ENCODE data around the gene GPBP1.
A peak's percentile ranks its signal among the peaks of the same experiment; 100 is the strongest.

Gene GPBP1

DNA sequence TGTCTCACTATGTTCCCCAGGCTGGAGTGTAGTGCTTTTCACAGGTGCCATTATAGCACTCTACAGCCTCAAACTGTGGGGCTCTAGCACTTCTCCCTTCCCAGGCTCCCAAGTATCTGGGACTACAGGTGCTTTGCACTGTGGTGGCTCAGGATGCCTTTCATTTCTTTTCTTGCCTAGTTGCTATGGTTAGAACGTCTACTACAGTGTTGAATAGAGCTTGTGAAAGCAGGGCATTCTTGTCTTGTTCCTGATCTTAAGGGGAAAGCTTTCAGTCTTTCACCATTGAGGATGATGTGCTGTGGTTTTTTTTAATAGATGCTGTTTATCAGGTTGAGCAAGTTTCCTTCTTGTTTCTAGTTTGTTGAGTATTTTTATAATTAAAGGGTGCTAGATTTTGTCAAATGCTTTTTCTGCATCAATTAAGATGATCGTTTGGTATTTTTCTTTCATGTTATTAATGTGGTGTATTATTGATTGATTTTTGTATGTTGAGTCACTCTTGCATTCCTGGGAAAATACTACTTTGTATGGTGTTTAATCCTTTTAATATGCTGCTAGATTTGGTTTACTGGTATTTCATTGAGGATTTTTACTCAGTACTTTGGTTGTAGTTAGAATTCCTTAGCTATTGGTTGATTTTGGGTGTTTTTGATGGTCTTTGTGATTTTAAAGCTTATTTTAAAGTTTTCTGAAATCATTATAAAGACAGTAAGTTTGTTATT is 35.6 kb downstream of the GPBP1 start:
- DNase-seq = no peak

DNA sequence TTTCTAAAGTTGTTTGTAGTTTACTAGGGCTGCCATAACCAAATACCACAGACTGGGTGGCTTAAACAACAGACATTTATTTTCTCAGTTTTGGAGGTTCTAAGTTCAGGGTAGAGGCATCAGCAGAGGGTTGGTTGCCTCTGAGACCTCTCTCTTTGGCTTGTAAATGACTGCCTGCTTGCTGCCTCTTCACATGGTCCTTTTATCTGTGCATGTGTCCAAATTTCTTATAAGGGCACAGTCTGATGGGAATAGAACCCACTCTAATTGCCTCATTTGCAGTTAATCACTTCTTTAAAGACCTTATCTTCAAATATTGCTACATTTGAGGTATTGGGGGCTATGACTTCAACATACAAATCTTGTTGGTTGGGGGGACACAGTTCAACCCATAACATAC is 36.8 kb downstream of the GPBP1 start:
- DNase-seq = no peak

DNA sequence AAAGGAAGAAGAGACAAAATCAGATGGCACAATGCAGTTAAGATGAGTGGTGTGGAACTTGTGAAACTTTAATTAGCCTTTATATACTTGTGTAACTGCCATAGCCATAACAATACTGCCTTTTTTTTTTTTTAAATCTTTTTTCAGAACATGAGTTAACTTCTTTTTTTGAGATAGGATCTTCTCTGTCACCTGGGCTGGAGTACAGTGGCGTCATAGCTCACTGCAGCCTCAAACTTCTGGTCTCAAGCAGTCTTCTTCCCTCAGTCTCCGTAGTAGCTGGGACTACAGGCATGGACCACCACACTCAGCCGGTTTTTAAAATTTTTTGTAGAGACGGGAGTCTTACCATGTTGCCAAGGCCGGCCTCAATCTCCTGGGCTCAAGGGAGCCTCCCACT is 37.2 kb downstream of the GPBP1 start:
- no peak for DNase-seq

- DNase-seq = no peak
Measured at GRCh38 chr5:57215629-57216195, 41.9 kb downstream of the GPBP1 start.

DNA sequence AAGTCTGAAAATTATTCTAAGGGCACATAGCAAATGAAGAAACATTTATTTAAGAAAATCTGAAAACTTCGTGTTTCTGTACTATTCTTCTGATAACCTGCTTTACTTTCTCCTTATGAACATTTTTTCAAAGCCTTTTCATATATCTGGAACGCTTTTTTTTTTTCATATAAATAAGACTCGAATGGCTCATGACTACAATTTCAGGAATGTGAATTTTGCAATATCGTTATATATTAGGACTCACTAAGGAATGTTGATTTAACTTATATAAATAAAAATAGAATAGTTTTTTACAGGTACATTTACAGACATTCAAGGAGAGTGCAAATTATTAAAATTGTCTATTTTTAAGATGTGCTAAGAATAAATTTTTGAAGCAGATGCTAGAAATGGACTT is 42.9 kb downstream of the GPBP1 start:
- DNase-seq = no peak

GRCh38 chr5:57219386-57219785 is 45.5 kb downstream of the GPBP1 start:
- no peak for DNase-seq

DNA sequence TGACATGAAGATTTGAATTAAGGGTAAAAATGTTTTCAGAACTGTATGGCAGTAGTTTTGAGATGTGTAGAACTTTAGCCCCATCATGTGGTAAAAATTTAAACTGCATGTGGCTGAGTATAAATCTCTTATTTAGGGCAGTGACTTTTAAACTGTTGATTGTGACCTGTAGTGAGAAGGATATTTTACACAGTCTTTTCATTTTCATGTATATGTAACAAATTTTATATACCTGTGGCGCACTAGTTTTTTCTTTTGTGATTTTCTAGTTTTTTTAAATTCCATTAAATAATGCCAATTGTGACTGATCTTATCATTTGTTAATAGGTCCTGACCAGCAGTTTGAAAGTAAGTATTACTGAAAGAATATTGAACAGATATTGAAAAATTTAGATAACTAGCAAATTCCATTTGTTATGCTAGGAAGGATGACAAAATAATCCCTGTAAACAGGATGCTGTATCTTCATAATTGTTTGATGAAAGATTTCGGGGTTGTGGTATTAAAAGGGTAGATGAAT is 47.2 kb downstream of the GPBP1 start:
- peak in 1 of 58 donors; percentile 26 for DNase-seq

DNA sequence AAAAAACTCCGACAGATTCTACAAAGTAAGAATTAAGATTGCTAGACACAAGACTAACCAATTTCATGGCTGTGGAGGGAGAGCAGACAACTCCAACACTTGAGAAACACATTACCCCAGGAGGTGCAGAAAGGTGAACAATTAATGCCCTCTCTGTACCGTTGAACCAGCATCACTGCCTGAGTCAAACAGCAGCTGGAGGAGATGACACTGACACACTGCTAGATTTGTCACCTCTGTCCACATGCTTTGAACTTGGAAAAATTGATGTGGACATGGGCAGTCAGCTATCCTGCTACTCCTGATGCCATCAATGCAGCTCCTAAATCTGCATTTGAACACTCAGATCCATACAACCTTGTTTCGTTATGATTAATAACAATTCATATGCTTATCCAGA is 51.7 kb downstream of the GPBP1 start:
- no peak for DNase-seq

DNA sequence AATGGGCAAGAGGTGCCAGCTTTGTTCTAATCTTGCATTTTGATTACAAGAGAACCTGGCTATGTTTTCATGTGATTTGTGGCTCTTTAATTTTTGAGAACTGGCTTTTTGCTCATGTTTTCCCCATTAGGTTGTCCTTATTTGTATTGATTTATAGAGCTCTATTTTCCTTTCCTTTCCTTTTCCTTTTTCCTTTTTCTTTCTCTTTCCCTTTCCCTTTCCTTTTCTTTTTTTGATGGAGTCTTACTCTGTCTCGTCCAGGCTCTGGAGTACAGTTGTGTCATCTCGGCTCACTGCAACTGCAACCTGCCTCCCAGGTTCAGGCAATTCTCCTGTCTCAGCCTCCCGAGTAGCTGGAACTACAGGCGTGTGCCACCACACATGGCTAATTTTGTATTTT is 55.5 kb downstream of the GPBP1 start:
- DNase-seq = no peak

GRCh38 chr5:57231607-57232006 is 57.7 kb downstream of the GPBP1 start:
- no peak for DNase-seq

- DNase-seq = no peak
Measured at GRCh38 chr5:57232293-57233033, 58.6 kb downstream of the GPBP1 start.

DNA sequence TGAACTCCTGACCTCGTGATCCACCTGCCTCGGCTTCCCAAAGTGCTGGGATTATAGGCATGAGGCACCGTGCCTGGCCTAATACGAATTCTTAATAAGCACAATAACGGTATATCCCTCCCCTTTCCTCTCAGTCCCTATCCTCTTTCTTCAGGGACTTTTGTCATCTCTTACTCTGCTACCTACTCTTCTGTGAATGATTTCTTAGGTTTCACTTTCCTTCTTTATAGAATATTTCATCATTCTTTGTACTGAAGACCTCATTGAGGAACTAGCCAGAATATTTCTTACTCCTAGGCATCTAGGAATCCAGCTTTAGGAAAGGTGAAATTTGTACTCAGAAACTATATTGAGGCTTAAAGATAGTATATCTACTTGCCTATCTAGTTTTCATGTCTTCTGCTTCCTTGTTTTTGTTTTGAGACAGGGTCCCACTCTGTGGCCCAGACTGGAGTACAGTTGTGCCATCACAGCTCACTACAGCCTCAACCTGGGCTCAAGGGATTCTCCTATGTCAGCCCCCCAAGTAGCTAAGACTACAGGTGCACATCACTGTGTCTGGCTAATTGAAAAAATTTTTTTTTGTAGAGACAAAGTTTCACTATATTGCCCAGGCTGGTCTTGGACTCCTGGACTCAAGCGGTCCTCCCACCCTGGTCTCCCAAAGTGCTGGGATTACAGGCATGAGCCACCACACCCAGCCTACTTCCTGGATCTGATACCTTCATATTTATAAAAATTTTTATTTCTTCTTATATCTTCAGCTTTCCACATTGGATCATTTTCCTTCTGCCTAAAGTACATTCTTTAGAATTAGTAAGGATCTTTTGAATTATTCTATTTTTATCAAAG is 69.7 kb downstream of the GPBP1 start:
- no peak for DNase-seq

DNA sequence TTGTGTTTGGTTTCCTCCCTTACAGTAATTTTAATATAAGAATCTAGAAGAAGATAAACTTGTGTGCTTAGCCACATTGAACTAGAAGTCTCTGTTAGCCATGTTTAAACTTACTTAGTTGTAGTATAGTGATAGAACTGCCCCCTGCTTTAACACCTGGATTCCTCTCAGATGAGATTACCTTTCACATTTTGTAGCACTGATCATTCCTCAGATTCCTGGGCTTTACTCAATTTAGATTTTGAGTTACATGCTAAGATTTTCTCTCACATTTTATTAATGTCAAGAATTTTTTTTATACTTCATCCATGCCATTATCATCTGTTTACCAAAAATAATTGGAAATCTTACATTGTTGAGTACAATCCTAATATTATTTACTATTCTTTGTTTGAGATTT is 70.5 kb downstream of the GPBP1 start:
- DNase-seq = no peak

DNA sequence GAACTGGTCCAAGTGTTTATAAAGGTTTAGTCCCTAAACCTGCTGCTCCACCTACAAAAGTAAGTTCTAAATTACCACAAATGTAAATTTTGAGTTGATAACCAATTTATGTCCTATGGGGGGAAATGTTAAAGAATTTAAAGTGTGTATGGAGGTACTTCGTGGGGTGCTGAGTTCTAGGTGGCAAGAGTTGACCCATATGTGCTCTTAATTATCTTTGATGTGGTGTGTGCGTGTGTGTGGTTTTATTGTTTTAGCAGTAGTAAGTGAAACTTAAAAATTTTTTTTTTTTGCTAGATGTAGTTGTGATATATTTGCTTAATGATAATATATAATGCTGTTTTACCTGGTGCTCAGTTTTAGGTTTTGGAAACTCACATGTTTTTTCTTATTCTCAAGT is 72.6 kb downstream of the GPBP1 start:
- no peak for DNase-seq

DNA sequence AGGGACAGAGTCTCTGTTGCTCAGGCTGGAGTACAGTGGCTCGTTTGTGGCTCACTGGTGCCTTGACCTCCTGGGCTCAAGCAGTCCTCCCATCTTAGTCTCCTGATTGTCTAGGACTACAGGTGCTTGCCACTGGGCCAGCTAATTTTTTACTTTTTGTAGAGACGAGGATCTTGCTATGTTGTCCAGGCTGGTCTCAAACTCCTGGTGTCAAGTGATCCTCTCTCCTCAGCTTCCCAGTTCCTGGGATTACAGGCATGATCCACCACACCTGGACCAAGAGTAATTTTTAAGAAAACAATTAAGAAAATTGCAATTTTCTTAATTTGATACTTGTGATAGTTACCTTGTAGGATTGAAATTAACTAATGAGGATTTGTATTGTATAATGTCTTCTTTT is 73.9 kb downstream of the GPBP1 start:
- no peak for DNase-seq

- no peak for DNase-seq
Measured at GRCh38 chr5:57249265-57249874, 75.5 kb downstream of the GPBP1 start.

- no peak for DNase-seq
Measured at GRCh38 chr5:57258052-57258451, 84.2 kb downstream of the GPBP1 start.

- no peak for DNase-seq
Measured at GRCh38 chr5:57258943-57259342, 85.1 kb downstream of the GPBP1 start.

DNA sequence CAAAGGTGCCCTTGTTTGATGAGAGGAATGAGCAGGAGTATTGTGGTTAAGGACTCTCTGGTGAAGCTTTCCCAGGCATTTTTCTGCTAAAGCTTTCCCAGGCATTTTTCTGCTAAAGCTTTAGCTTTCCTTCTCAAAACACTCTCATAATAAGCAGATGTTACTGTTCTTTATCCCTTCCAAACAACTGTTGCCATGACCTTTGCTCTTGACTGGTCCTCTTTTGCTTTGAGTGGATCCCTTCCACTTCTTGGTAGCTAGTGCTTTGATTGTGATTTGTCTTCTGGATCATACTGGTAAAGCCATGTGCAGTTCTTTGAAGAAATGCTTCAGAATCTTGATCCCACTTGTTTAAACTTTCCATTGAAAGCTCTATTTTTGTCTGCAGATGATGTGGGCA is 85.8 kb downstream of the GPBP1 start:
- no peak for DNase-seq

- DNase-seq = no peak
Measured at GRCh38 chr5:57262541-57262940, 88.7 kb downstream of the GPBP1 start.

DNA sequence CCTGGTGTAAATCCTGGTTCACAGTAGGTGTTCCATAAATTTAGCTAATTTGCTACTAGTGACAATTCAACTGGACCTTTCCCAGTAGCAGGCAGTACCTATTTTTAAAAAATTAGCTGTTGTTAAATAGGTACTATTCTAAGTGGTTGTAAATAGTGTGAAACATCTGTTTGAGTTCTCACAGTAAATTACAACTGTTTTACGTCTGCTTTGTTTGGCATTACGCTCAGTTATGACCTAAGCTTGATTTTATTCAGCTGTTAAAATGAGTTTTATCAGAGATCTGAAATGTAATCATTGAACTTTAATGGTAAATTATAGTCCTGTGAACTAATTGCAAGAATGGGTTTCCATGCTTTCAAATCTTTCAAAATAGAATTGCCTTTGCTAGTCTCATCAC is 93.9 kb downstream of the GPBP1 start:
- no peak for DNase-seq

Measured in anterior cingulate cortex (tissue), 58 donors.